ENCODE measurements around the gene ATP1B3. TPM values are rescaled to one million over a fixed set of nuclear protein-coding genes. Genes with fewer than 3 reads are reported as not detected.
A peak's percentile ranks its signal among the peaks of the same experiment; 100 is the strongest.

Gene ATP1B3
- total RNA-seq (2021; fragmentation: NEBNext Ultra II Directional; extraction: Animal tissue kit (Norgen Biotek cat#: 25700)) = 100 to 1,000 TPM; 219 to 273 (median 247) TPM
- long read RNA-seq, transcript ATP1B3-201 (7 exons, 1,811 nt) = major isoform, 474 of 514 reads
- long read RNA-seq, partial matches to known transcripts = 12 of 514 reads
- long read RNA-seq, other reads (novel, unspliced or antisense) = 22 of 514 reads

GRCh38 chr3:141876381-141876890 lies at the start of gene ATP1B3:
TSS of gene ATP1B3 (plus strand) at chr3:141876643. CDS start at chr3:141876802, 159 bp downstream.
- Mint-ChIP-seq H3K27me3 (ENCODE audit: insufficient read depth) (peaks cover 2% of the 10 kb centered on the region), H3K27ac (peak within 1 kb of the TSS; percentile 97), H3K4me3 (peak within 1 kb of the TSS; percentile 96), H3K4me1 (ENCODE audit: low read depth) (peaks cover 40% of the 10 kb centered on the region), H3K36me3 (ENCODE audit: low read depth) (no peaks in the 10 kb centered on the region; the same call in 1 of the 2 replicates), H3K9me3 (no peaks in the 10 kb centered on the region)
- no peak for TF ChIP-seq CTCF (IDR thresholded peaks at IDR 0.05)
- DNase-seq = peak; percentile 82

GRCh38 chr3:141828487-141828886 lies 48.0 kb upstream of the ATP1B3 start:
- DNase-seq = no peak
- H3K27ac Mint-ChIP-seq = no peak overlapping the region
- peaks cover 38% of the 10 kb centered on the region for H3K27me3 Mint-ChIP-seq (ENCODE audit: insufficient read depth)
- H3K4me1 Mint-ChIP-seq (ENCODE audit: low read depth) = no peaks in the 10 kb centered on the region
- H3K9me3 Mint-ChIP-seq = no peaks in the 10 kb centered on the region
- H3K4me3 Mint-ChIP-seq = no peak overlapping the region
- TF ChIP-seq CTCF (IDR thresholded peaks at IDR 0.05) = no peak
- H3K36me3 Mint-ChIP-seq (ENCODE audit: low read depth) = no peaks in the 10 kb centered on the region

- no peak for TF ChIP-seq CTCF (IDR thresholded peaks at IDR 0.05)
- Mint-ChIP-seq H3K9me3 (no peaks in the 10 kb centered on the region), H3K27me3 (ENCODE audit: insufficient read depth) (peaks cover 38% of the 10 kb centered on the region), H3K27ac (no peak overlapping the region), H3K36me3 (ENCODE audit: low read depth) (no peaks in the 10 kb centered on the region), H3K4me3 (no peak overlapping the region), H3K4me1 (ENCODE audit: low read depth) (no peaks in the 10 kb centered on the region)
- no peak for DNase-seq
Measured at GRCh38 chr3:141828890-141829289, 47.6 kb upstream of the ATP1B3 start.

- no peak for TF ChIP-seq CTCF (IDR thresholded peaks at IDR 0.05)
- DNase-seq = no peak
- Mint-ChIP-seq H3K4me1 (ENCODE audit: low read depth) (no peaks in the 10 kb centered on the region), H3K36me3 (ENCODE audit: low read depth) (no peaks in the 10 kb centered on the region), H3K27ac (no peak overlapping the region), H3K27me3 (ENCODE audit: insufficient read depth) (peaks cover 38% of the 10 kb centered on the region), H3K9me3 (no peaks in the 10 kb centered on the region), H3K4me3 (no peak overlapping the region)
Measured at GRCh38 chr3:141830508-141830907, 45.9 kb upstream of the ATP1B3 start.

GRCh38 chr3:141834292-141834691 lies 42.2 kb upstream of the ATP1B3 start:
- no peak for DNase-seq
- H3K36me3 Mint-ChIP-seq (ENCODE audit: low read depth) = no peaks in the 10 kb centered on the region
- peaks cover 33% of the 10 kb centered on the region for H3K27me3 Mint-ChIP-seq (ENCODE audit: insufficient read depth)
- H3K4me3 Mint-ChIP-seq = no peak overlapping the region
- H3K27ac Mint-ChIP-seq = no peak overlapping the region
- H3K9me3 Mint-ChIP-seq = no peaks in the 10 kb centered on the region
- no peak for TF ChIP-seq CTCF (IDR thresholded peaks at IDR 0.05)
- H3K4me1 Mint-ChIP-seq (ENCODE audit: low read depth) = no peaks in the 10 kb centered on the region

Data from HFFc6 (cell line).